ENCODE data around the gene TTC28.

The TTC28 gene

DNA sequence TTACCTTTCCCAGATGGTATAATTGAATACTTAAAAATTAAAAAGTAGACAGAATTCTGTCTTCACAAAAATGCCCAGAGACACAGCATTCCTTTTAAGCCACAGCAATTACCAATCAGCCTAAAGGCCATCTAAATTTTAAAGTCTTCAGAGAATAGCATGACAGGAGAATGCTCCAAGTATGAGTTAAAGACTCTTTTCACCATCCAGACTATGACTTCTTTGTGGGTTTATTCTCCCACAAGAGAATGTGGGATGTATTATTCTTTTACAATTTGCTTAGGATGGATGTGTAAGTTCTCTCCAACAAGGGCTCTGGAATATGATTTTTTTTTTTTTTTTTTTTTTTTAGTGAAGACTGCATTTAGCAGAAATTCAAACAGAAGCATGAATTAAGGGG is 249.9 kb downstream of the TTC28 start:
- no peak for DNase-seq (ENCODE audit: low read depth)
- TF ChIP-seq, protein P1, sequence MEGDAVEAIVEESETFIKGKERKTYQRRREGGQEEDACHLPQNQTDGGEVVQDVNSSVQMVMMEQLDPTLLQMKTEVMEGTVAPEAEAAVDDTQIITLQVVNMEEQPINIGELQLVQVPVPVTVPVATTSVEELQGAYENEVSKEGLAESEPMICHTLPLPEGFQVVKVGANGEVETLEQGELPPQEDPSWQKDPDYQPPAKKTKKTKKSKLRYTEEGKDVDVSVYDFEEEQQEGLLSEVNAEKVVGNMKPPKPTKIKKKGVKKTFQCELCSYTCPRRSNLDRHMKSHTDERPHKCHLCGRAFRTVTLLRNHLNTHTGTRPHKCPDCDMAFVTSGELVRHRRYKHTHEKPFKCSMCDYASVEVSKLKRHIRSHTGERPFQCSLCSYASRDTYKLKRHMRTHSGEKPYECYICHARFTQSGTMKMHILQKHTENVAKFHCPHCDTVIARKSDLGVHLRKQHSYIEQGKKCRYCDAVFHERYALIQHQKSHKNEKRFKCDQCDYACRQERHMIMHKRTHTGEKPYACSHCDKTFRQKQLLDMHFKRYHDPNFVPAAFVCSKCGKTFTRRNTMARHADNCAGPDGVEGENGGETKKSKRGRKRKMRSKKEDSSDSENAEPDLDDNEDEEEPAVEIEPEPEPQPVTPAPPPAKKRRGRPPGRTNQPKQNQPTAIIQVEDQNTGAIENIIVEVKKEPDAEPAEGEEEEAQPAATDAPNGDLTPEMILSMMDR (IDR thresholded peaks at IDR 0.05; ENCODE audit: low read depth, low read length, missing control alignments) = no peak
- no peak overlapping the region for H3K4me3 ChIP-seq (ENCODE audit: low read depth, low read length)

DNA sequence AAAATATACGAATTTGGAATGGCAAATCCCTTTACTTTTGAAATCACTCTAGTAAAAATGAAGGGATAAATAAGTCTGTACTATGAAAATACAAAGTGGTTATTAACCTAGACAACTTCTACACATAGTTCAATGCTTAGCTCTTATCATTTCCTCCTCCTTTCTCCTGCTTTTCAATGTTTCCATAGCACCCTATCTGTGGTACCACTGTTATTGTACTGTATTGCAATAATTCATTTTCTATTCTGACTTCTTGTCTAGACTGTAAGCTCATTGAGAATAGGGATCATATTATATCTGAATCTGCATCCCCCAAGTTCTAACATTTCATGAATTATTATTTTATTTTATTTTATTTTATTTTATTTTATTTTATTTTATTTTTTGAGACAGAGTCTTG is 251.4 kb downstream of the TTC28 start:
- TF ChIP-seq, protein P1 (IDR thresholded peaks at IDR 0.05; ENCODE audit: low read depth, low read length, missing control alignments) = no peak
- no peak for DNase-seq (ENCODE audit: low read depth)
- H3K4me3 ChIP-seq (ENCODE audit: low read depth, low read length) = no peak overlapping the region

DNA sequence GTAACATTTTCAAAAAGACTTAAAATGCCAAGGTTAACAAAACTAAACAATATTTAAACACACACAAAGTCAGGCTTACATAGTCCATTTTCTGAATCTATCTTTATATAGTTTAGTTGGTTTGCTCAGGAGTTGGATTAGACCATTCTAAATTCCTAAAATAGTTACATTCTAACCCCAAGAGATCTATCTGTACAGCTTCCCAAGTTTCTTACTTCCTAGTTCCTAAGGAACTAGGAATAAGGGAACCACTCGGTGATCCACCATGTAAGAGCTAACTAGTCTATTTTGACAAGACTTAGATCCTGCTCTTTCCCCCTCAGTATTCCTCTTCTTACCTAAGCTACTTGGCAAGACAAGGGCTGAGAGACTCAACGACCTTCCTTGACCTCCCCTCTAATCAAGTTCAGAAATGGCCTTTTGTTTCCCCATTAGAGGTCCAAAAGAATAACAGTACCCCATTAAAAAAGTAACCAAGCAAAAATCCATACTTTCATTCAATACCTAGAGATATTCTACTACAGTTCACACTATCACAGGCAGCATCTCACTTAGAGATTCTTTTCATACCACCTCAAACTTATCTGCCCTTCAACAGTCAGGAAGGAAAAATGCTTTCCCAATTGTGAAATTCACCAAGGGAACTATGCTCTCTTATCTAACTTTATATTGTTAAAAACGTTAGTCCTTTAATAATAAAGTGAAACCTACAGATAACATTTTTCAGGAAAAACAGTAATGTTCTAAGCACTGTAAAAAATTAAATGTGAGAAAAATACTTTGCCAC is 253.1 kb downstream of the TTC28 start:
- no peak for DNase-seq (ENCODE audit: low read depth)
- TF ChIP-seq, protein P1 (IDR thresholded peaks at IDR 0.05; ENCODE audit: low read depth, low read length, missing control alignments) = no peak

DNA sequence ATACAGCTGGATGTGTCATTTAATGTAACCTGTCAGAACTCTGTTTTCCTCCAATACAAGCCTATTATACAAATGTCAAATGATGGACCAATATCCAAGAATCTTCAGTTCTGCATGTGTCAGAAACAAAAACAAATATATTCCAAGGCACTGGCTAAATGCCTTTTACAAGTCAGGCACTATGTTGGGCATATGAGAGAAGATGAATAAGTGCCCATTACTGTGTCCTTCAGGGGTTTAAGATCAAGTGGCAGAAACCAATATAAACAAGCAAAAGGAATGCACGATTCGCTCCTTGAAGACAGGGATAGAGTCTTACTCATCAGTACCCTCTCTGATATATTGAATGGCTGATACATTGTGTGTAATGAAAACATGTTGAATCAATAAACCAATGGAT is 254.4 kb downstream of the TTC28 start:
- DNase-seq (ENCODE audit: low read depth) = no peak
- TF ChIP-seq, protein P1 (IDR thresholded peaks at IDR 0.05; ENCODE audit: low read depth, low read length, missing control alignments) = no peak
- no peak overlapping the region for H3K4me3 ChIP-seq (ENCODE audit: low read depth, low read length)

More for the DNA sequence above, 253.1 kb downstream of the TTC28 start:
- H3K4me3 ChIP-seq (ENCODE audit: low read depth, low read length) = no peak overlapping the region

DNA sequence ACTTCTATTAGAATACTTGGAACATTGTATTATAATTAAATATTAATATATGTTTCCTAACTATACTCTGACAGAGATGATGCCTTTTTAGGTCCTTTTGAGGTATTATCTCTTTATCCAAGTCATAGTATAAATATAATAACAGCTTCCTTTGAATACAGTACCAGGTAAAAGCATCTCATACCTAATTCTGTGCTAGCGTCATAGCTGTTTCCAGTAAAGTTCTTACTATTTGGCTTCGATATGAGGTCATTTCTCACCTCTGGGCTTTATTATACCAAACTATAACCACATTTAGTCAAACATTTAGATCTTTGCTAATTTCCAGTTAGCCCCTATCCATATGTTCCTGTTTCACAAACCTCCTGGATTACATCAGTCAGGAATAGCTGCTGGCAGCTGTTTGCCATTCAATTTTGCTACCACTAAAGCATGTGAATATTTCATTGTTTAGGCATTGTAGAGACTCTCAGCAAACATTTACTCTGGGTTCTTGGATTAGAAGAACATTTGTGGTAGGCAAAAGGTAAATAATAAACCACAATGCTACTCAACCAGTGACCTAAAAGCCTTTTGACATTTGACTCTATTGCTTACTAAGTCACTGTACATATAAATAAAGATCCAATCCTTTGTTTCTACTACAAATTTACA is 255.1 kb downstream of the TTC28 start:
- TF ChIP-seq, protein P1 (IDR thresholded peaks at IDR 0.05; ENCODE audit: low read depth, low read length, missing control alignments) = no peak
- DNase-seq (ENCODE audit: low read depth) = no peak
- H3K4me3 ChIP-seq (ENCODE audit: low read depth, low read length) = no peak overlapping the region

DNA sequence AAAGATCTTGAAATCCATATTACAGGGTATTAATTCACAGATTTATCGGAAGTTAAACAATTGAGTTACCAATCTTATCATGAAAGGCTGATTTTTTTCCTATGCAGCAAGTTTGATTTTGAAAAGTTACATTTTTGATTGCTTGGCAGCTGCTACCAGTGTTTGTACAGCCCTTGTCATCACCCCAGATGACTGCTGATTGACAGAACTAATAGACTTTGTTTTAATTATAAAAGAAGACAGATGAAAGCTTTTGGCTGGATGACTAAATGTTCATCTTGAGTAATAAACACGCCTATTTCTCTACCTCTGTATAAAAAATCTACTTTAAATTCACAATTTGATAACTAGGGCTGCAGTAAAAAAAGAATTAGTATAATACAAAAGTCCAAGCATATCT is 259.7 kb downstream of the TTC28 start:
- TF ChIP-seq, protein P1 (IDR thresholded peaks at IDR 0.05; ENCODE audit: low read depth, low read length, missing control alignments) = no peak
- no peak overlapping the region for H3K4me3 ChIP-seq (ENCODE audit: low read depth, low read length)
- DNase-seq (ENCODE audit: low read depth) = no peak
